OCI-M2 (cell line): ENCODE measurements around the gene DMXL1.

Experiments used
- DNase-seq: peaks from one replicate; lab custom pipeline; 2025; ENCODE audit not compliant: unreplicated experiment; lab: John Stamatoyannopoulos, UW

DMXL1 gene

GRCh38 chr5:119287547-119288111 lies 216.7 kb downstream of the DMXL1 start:
- DNase-seq: no peak

GRCh38 chr5:119288379-119289033 lies 217.6 kb downstream of the DMXL1 start:
- DNase-seq: no peak

- no peak for DNase-seq
Observed at GRCh38 chr5:119289438-119290044, 218.7 kb downstream of the DMXL1 start.

- DNase-seq: no peak
Observed at GRCh38 chr5:119290161-119290569, 219.3 kb downstream of the DMXL1 start.

- DNase-seq: no peak
Observed at GRCh38 chr5:119290607-119291006, 219.7 kb downstream of the DMXL1 start.

- no peak for DNase-seq
Observed at GRCh38 chr5:119291056-119291455, 220.2 kb downstream of the DMXL1 start.

- DNase-seq: no peak
Observed at GRCh38 chr5:119291877-119292276, 221.0 kb downstream of the DMXL1 start.

GRCh38 chr5:119292701-119293515 lies 222.0 kb downstream of the DMXL1 start:
- DNase-seq: no peak

- no peak for DNase-seq
Observed at GRCh38 chr5:119293516-119293829, 222.6 kb downstream of the DMXL1 start.
